Peyer's patch (tissue), 4 donors: ENCODE data around the gene ZNF683. TPM values are rescaled to one million over a fixed set of nuclear protein-coding genes. Genes with fewer than 3 reads are reported as not detected.
A peak's percentile ranks its signal among the peaks of the same experiment; 100 is the strongest.
"Not testable (repeated sequence)": the region's sequence is repeated elsewhere in the genome, so short reads cannot be mapped to it uniquely, and the experiment has no call there.

Source experiments
- DNase-seq, 3 donors: peaks; one replicate each; pipeline ENCODE4 v3.0.0-alpha.2; 2017 to 2019
- H3K27ac ChIP-seq, 4 donors: fragments of 200-600 bp; sonication (generic); one replicate each; pipeline ENCODE4 v1.5.1; 2016 to 2019
- H3K27me3 ChIP-seq, 2 donors: fragments of 200-600 bp; sonication (generic); one replicate each; pipeline ENCODE4 v1.5.1; 2019
- H3K36me3 ChIP-seq, 3 donors: fragments of 200-600 bp; sonication (generic); one replicate each; pipeline ENCODE4 v1.5.1; 2016 to 2019
- H3K4me1 ChIP-seq, 4 donors: fragments of 200-600 bp; sonication (generic); one replicate each; pipeline ENCODE4 v1.5.1; 2016 to 2019
- H3K4me3 ChIP-seq, 4 donors: fragments of 200-600 bp; sonication (generic); 1 replicate in 3 of 4; 2 replicates in 1 of 4; pipeline ENCODE4 v1.5.1; 2016 to 2019; ENCODE audit warnings: mild to moderate bottlenecking in 1 of 4
- H3K9me3 ChIP-seq, 4 donors: fragments of 200-600 bp; sonication (generic); one replicate each; pipeline ENCODE4 v1.5.1; 2016 to 2019; ENCODE audit warnings: mild to moderate bottlenecking in 1 of 4
- CTCF ChIP-seq, 6 experiments: fragments of 450-650 bp in 4 of 6; fragments of 200-600 bp in 2 of 6; sonication (generic) in 1 of 6; IDR thresholded peaks; one replicate each; pipeline ENCODE4 v1.5.1; 2017 to 2019; ENCODE audit warnings: antibody characterized with exemption in 6 of 6, mild to moderate bottlenecking in 3 of 6, moderate library complexity in 1 of 6
- POLR2A ChIP-seq, 2 donors: fragments of 450-650 bp; IDR thresholded peaks; one replicate each; pipeline ENCODE4 v1.5.1; 2017; ENCODE audit warnings: antibody characterized with exemption in 2 of 2, mild to moderate bottlenecking in 2 of 2, moderate library complexity in 2 of 2
- total RNA-seq, 4 donors: library from RNA; depleted of rRNA; stranded (reverse); fragments of >200 nt; gene quantifications; one replicate each; pipeline ENCODE4 v1.1.0, GENCODE V29; 2016

Gene ZNF683
- total RNA-seq, 4 donors from 2014 or later, result not detected

DNA sequence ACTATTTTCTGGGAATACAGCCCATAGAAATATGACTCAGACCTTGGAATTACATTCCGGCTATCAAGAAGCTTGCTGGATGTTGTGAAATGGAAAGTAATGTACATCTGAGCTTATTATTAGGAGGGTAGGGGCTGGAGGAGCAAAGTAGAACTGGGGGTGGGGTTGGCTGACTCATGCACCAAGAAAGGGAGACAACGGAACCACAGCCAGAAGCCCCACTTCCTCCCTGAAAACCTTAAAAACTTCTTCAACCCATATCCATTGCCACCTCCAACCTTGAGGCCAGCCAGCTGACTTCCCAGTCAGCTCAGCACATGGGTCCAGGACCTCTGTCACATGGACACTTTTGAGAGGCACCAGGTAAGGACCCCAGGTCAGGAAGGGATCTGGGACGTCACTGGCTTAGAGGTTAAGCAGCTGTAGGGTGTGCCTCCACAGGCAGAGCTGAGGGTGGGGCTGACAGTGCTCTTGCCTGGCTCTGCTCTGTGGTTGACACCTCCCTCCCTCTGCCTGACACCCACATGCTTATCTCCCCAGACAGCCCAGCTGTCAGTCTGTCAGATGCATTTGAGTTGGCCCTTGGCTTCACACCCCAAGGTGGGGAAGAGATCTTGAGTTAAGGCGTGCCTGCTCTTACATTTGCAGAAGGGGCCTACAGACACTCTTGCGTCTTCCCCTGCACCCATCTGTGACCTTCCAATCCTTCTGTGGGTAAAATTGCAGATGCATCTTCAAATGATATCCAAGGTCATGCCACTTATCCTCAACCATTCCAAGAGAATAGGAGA, 5.7 kb upstream of the ZNF683 start:
- H3K27ac ChIP-seq, result peak overlapping the region in 2 of 4 donors; percentile 57 to 60
- H3K36me3 ChIP-seq, result no peaks in the 10 kb centered on the region
- H3K27me3 ChIP-seq, result no peaks in the 10 kb centered on the region
- no peak overlapping the region for H3K4me3 ChIP-seq
- no peaks in the 10 kb centered on the region for H3K9me3 ChIP-seq
- TF ChIP-seq POLR2A (IDR thresholded peaks at IDR 0.05), result no peak
- no peak for TF ChIP-seq CTCF (IDR thresholded peaks at IDR 0.05)
- H3K4me1 ChIP-seq, result peaks cover 0 to 14% (median 0%) of the 10 kb centered on the region in 4 donors
- DNase-seq, result peak; percentile 54 to 84 (median 59)

DNA sequence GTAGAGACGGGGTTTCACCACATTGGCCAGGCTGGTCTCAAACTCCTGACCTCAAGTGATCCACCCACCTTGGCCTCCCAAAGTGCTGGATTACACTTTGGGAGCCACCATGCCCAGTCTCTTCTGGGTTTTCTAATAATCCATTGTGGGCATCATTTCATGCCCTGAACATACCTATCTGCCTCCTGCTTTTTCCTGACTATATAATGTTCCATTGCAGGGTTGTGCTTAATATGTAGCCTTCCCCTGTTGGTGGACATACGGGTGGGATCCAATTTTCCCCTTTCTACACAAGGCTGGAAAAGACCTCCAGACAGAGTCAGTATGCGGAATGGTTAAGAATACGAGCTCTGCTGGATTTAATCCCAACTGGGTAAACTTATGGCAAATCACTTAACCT, 3.5 kb upstream of the ZNF683 start:
- Histone ChIP-seq H3K27ac (no peak overlapping the region), H3K9me3 (no peaks in the 10 kb centered on the region), H3K4me1 (peaks cover 0 to 14% (median 0%) of the 10 kb centered on the region in 4 donors), H3K36me3 (no peaks in the 10 kb centered on the region), H3K4me3 (no peak overlapping the region), H3K27me3 (no peaks in the 10 kb centered on the region)
- no peak for DNase-seq
- TF ChIP-seq POLR2A (IDR thresholded peaks at IDR 0.05) (no peak), CTCF (IDR thresholded peaks at IDR 0.05) (no peak)

- Histone ChIP-seq H3K27me3 (no peaks in the 10 kb centered on the region), H3K4me3 (no peak overlapping the region), H3K9me3 (no peaks in the 10 kb centered on the region), H3K36me3 (no peaks in the 10 kb centered on the region), H3K27ac (no peak overlapping the region), H3K4me1 (peaks cover 0 to 14% (median 0%) of the 10 kb centered on the region in 4 donors)
- TF ChIP-seq POLR2A (IDR thresholded peaks at IDR 0.05) (no peak), CTCF (IDR thresholded peaks at IDR 0.05) (no peak)
- DNase-seq, result no peak
Observed at GRCh38 chr1:26375081-26375480, 2.5 kb upstream of the ZNF683 start.

GRCh38 chr1:26374361-26374760, 1.8 kb upstream of the ZNF683 start:
- not testable (repeated sequence) for H3K27ac ChIP-seq, H3K27me3 ChIP-seq, H3K36me3 ChIP-seq, DNase-seq, H3K4me3 ChIP-seq, H3K9me3 ChIP-seq
- peaks cover 0 to 14% (median 0%) of the 10 kb centered on the region in 4 donors for H3K4me1 ChIP-seq

DNA sequence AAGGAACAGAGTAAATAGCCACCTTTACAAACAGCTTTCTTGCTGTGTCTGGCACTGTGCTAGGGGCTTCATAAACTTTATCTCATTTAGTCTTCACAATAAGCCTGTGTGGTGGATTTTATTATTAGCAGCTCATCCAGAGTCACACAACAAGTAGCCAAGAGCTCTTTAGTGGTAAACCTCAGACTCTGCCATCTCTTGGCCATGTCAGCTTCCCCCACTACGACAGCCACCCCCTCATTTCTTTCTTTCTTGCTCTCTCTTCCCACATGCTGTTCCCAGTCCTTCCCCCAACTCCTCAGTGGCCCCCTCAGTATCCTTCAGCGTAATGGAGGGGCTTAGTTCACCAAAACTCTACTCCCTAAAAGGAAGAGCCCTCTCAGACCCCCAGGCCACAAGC, 1.2 kb upstream of the ZNF683 start:
- Histone ChIP-seq H3K27me3 (no peaks in the 10 kb centered on the region), H3K36me3 (no peaks in the 10 kb centered on the region), H3K4me1 (peaks cover 0 to 12% (median 0%) of the 10 kb centered on the region in 4 donors), H3K9me3 (no peaks in the 10 kb centered on the region), H3K4me3 (no peak overlapping the region), H3K27ac (no peak overlapping the region)
- no peak for DNase-seq
- TF ChIP-seq CTCF (IDR thresholded peaks at IDR 0.05), result no peak
- no peak for TF ChIP-seq POLR2A (IDR thresholded peaks at IDR 0.05)

DNA sequence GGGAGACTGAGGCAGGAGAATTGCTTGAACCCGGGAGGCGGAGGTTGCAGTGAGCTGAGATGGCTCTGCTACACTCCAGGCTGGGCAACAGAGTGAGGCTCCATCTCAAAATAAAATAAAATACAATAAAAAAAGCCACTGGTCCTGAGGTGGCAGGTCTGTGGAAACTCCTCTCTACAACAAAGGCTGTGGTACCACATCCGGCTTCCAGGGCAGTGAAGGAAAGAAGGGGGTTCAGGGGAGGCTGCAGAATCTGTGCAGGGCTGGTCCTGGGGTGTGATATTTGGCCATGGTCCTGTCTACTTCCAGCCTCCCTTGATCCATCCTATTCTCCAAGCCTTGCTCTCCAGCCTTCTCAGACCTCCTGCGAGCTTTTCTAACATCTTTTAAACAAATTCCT, 731 bp upstream of the ZNF683 start:
- peak in 2 of 3 donors; percentile 44 to 74 for DNase-seq
- Histone ChIP-seq H3K4me3 (no peak overlapping the region), H3K27me3 (no peaks in the 10 kb centered on the region), H3K27ac (no peak overlapping the region), H3K9me3 (no peaks in the 10 kb centered on the region), H3K4me1 (peaks cover 0 to 7% (median 0%) of the 10 kb centered on the region in 4 donors), H3K36me3 (no peaks in the 10 kb centered on the region)
- no peak for TF ChIP-seq CTCF (IDR thresholded peaks at IDR 0.05)
